ENCODE data around the gene PIGS.
A peak's percentile ranks its signal among the peaks of the same experiment; 100 is the strongest.
"Not testable (repeated sequence)": the region's sequence is repeated elsewhere in the genome, so short reads cannot be mapped to it uniquely, and the experiment has no call there.

The PIGS gene

DNA sequence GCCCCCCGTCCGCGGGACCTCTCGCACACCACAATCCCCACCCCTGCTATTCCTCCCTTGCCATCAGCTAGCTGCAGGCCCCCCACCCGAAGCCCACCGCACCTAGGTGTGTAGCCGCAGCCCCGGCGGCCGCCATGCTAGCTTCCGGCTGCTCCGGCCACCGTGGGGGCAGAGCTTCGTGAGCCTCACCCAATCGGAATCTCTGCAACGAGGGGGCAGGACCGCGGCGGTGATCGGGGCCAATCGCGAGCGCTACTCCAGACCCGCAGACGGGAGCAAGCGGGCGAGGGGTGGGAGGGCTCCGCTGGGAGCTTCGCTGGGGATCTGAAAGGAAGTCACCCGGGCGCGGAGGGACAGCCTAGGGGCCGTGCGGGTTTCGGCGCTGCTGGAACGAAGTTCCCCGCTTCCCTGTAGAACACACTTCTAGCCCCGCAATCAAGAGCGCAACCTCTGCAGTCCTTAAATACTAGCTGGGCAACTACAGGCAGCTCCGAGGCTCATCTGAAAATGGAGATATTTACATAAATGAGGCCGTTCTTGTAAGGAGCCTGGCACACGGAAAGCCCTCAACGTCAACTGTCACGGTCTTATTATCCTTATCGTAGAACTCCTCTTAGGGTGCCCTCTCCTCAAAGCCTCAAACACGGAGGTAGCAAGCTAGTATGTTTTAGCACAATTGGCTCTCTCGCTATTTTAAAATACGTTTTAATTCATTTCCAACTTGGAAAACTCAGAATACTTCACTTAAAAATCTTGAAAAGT, at the start of gene PIGS:
Gene PIGS, minus strand, starts transcription at position 164 of the 762 bp plus-strand sequence. Its CDS starts 28 bp downstream, at position 136.
- DNase-seq (ENCODE audit: low read depth): peak; percentile 80

GRCh38 chr17:28620010-28620409, 48.7 kb upstream of the PIGS start:
- DNase-seq (ENCODE audit: low read depth): no peak

DNA sequence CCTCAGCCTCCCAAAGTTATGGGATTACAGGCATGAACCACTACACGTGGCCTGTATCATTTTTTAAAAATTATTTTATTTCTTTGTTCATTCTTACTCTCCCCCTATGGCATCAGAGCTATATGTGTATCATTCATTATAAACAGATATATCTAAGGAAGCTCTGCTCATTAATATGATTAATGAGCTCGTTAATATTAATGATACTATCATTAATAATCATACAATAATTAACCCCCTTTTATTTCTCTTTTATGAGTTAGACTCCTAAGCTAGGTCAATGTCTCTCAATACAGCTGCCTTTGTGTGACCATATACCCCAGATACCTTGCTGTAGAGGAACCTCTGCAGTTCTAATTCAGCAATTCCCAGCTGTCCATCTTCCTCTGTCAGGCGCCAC, 47.1 kb upstream of the PIGS start:
- DNase-seq (ENCODE audit: low read depth): no peak

DNA sequence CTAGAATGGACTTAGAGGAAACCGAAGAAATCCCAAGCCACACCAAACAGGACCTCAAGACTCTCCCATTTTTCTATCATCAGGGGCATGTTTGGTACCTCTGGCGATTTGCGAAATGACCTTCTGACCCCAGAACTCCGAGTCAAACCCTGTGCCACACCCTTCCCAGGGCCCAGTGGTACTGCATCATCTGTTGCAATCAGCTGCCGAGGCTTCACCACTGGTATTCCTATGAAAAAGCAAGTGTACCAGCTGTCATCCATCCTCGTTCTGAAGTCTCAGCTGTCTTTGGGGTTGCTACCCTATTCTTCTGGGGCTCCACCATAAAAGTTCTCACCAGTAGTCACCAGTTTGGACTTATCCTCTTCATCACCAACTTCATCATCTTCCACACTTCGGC, 45.0 kb upstream of the PIGS start:
- no peak for DNase-seq (ENCODE audit: low read depth)

GRCh38 chr17:28615260-28615940, 44.1 kb upstream of the PIGS start:
- DNase-seq (ENCODE audit: low read depth): no peak

DNA sequence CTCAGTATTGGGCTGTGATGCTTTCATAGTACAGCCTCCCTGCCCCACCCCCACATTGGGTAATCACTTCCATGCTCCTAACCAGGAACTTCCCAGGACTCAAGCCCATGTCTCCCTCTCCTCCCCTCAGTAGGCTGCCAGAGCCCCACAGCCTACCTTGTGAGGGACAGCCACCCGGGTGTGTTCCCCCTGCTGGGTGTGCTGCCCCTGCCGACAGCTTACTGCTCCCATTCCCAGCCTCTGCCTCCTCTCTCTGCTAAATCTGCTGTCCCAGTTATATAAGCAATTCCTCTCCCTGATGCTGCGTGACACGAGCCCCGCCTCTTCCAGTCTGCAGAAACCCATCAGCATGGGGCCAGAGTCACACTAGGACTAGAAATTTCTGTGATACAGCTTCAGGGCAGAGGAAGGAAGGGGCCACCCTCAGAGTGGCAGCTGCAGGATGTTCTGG, 42.6 kb upstream of the PIGS start, which contains the start of gene RSKR:
Gene RSKR, minus strand, starts transcription at position 255 of the 451 bp plus-strand sequence. Its CDS starts 24 bp downstream, at position 231.
- DNase-seq (ENCODE audit: low read depth): no peak

DNA sequence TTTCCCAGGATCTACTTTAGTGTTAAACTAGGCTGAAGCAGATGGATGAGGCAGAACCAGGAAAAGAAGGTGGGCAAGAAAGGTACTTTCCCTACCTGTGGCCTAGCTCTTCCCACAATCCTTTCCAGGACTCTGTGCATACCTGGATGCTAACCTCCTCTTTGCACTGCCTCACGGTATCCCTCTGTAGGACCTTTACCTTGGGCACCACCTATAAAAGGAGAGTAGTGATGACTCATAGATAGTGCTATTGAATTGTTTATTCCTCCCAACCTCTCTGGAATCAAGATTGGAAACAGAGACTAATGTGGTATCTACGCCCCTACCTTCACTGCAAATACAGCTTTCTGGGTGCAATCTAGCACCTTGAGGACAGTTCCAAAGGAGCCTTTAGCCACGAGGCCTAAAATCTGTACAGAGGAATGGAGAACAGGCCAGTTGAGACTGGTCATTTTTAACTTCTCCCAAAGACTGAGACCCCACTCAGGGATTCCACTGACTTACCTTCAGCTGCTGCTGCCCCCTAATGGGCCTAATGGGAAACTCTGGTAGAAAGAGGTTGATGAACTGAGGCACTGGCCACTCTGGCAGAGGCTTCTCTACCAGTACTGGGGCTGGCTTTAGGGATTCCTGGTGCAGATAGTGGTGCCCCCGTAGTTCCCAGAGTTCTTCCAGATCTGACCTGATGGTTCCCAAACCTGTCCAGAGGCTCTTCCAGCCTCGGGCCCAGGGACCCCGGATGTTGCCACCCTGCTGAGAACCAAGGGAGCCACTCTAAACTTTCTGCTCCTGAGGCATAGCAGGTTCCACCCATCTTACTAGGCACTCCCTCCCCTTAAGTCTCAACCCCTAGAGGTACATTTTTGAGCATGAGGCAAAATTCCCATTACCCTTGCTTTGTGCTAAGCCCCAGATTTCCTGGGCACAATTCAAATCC, 41.9 kb upstream of the PIGS start:
- DNase-seq (ENCODE audit: low read depth): peak; percentile 21

DNA sequence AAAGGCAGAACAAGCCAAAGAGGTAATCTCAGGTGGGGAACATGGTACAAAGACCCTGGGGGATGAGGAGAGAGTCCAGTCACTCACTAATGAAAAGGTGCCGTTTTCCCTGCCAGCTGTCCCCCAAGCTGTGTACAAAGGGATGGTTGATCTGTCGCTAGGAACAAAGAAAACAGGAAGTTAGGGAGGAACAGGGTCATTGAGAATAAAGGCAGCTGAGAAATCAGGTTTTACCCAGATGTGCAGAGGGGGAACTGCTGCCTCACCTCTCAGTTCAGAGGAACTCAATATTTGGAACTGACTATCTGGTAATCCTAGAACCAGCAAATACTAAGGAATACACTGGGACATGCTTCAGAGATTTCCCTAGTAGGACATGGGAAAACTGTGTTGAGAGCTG, 41.2 kb upstream of the PIGS start:
- DNase-seq (ENCODE audit: low read depth): no peak

GRCh38 chr17:28610376-28610775, 39.1 kb upstream of the PIGS start:
- DNase-seq (ENCODE audit: low read depth): no peak

DNA sequence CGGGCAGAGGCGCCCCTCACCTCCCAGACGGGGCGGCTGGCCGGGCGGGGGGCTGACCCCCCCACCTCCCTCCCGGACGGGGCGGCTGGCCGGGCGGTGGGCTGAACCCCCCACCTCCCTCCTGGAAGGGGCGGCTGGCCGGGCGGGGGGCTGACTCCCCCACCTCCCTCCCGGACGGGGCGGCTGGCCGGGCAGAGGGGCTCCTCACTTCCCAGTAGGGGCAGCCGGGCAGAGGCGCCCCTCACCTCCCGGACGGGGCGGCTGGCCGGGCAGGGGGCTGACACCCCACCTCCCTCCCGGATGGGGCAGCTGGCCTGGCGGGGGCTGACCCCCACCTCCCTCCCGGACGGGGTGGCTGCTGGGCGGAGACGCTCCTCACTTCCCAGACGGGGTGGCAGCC, 32.7 kb upstream of the PIGS start:
- not testable (repeated sequence) for DNase-seq (ENCODE audit: low read depth)

GRCh38 chr17:28599311-28600184, 28.2 kb upstream of the PIGS start:
- DNase-seq (ENCODE audit: low read depth): peak; percentile 72

GRCh38 chr17:28598799-28599310, 27.5 kb upstream of the PIGS start, which contains the start of gene SPAG5:
Gene SPAG5 (minus strand): TSS chr17:28599025. CDS start chr17:28598946, 79 bp downstream.
- peak; percentile 89 for DNase-seq (ENCODE audit: low read depth)

DNA sequence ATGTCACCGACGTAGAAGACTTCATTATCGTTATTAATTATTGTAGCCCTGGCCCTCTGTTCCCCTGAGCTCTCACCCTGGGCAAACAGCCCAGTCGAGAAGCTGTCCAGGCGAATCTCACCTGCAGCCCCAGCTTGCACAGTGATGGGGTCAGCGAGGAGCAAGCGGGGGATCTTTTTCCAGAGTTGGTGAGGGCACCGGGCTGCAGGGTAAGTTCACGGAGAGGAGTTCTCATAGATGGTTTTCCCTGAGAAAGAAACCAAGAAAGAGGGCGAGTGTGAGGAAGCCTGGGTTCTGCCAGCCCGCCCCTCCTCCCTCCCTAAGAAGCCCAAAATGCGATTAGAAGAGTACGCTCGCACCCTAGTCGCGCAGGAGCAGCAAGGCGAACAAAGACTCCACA, 27.1 kb upstream of the PIGS start:
- DNase-seq (ENCODE audit: low read depth): no peak

- DNase-seq (ENCODE audit: low read depth): no peak
These were observed 26.5 kb upstream of the PIGS start for GRCh38 chr17:28597606-28598383.

DNA sequence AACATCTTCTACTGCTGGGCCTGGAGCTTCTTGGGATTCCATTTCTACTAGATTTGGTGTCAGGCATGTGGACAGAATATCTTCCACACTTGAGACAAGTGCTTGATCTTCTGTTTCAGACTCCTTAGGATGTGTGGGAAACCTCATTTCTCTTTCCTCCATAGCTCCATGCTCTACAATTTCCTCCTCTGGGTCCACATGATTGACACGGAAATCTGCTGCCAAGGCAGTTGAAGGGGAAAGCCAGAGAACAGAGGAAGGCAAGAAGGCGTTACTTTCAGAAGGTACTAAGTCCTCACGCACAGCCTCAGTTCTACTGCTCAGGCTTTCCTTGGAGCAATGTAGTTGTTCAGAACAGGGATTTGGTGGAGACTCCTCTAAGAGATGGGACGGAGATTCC, 20.9 kb upstream of the PIGS start:
- DNase-seq (ENCODE audit: low read depth): no peak

GRCh38 chr17:28585851-28586250, 14.5 kb upstream of the PIGS start:
- DNase-seq (ENCODE audit: low read depth): no peak

GRCh38 chr17:28584434-28584833, 13.1 kb upstream of the PIGS start:
- no peak for DNase-seq (ENCODE audit: low read depth)

GRCh38 chr17:28582513-28582912, 11.2 kb upstream of the PIGS start:
- DNase-seq (ENCODE audit: low read depth): no peak

- DNase-seq (ENCODE audit: low read depth): no peak
These were observed 9.6 kb upstream of the PIGS start for GRCh38 chr17:28580959-28581358.

- no peak for DNase-seq (ENCODE audit: low read depth)
These were observed 8.2 kb upstream of the PIGS start for GRCh38 chr17:28579526-28579925.
